K562 (cell line): Measurements from ENCODE around the gene GPX5. TPM values are rescaled to one million over a fixed set of nuclear protein-coding genes. Genes with fewer than 3 reads are reported as not detected.

Source experiments
- CBFA2T2 ChIP-seq: fragments of 450-650 bp; conservative IDR thresholded peaks from 2 replicates; pipeline ENCODE4 v1.6.1; 2017; ENCODE audit warnings: mild to moderate bottlenecking
- CCAR2 ChIP-seq: fragments of 200-400 bp; formaldehyde crosslinking; IDR thresholded peaks from 2 replicates; pipeline ENCODE4 v1.6.1; 2017; ENCODE audit warnings: mild to moderate bottlenecking, low read depth, low read length
- EWSR1 ChIP-seq: fragments of 450-650 bp; IDR thresholded peaks from 2 replicates; pipeline ENCODE4 v1.6.1; 2018; ENCODE audit warnings: borderline replicate concordance, mild to moderate bottlenecking, low read depth, moderate library complexity; ENCODE audit not compliant: partially characterized antibody
- FOXJ3 ChIP-seq: sonication (generic); formaldehyde crosslinking; IDR thresholded peaks from 2 replicates; pipeline ENCODE4 v1.4.0; 2020; ENCODE audit warnings: mild to moderate bottlenecking, missing genetic modification reagents
- HIVEP1 ChIP-seq: fragments of 250-450 bp; sonication (Bioruptor Pico); IDR thresholded peaks from 2 replicates; pipeline ENCODE4 v1.4.0; 2020; ENCODE audit warnings: mild to moderate bottlenecking
- POLR2AphosphoS5 ChIP-seq: IDR thresholded peaks from 2 replicates; pipeline ENCODE4 v1.6.1; 2011; ENCODE audit warnings: mild to moderate bottlenecking, low read depth, low read length, moderate library complexity; ENCODE audit not compliant: control insufficient read depth, insufficient read depth
- TFAM ChIP-seq: fragments of 250-450 bp; sonication (Bioruptor Pico); conservative IDR thresholded peaks from 2 replicates; pipeline ENCODE4 v1.5.0; 2021; ENCODE audit warnings: mild to moderate bottlenecking, moderate library complexity
- XRCC3 ChIP-seq: fragments of 450-650 bp; IDR thresholded peaks from 2 replicates; pipeline ENCODE4 v1.6.1; 2017; ENCODE audit warnings: mild to moderate bottlenecking, moderate library complexity
- ZBTB40 ChIP-seq, 2 experiments: fragments of 450-650 bp in 1 of 2; sonication (generic) in 1 of 2; formaldehyde crosslinking in 1 of 2; IDR thresholded peaks; 2 replicates each; pipeline versions ENCODE4 v1.7.1 to v1.9.0; 2016 to 2022; ENCODE audit warnings: inconsistent platforms in 1 of 2, mild to moderate bottlenecking in 1 of 2, missing genetic modification reagents in 1 of 2
- ZC3H11A ChIP-seq: IDR thresholded peaks from 2 replicates; pipeline ENCODE4 v1.6.1; 2012; ENCODE audit warnings: low read depth, low read length, improper control_type of control experiment
- ZNF165 ChIP-seq: fragments of 250-450 bp; sonication (Bioruptor Pico); IDR thresholded peaks from 2 replicates; pipeline ENCODE4 v1.4.0; 2020; ENCODE audit warnings: borderline replicate concordance
- ZNF408 ChIP-seq: fragments of 250-450 bp; sonication (Bioruptor Pico); IDR thresholded peaks from 2 replicates; pipeline ENCODE4 v1.4.0; 2020; ENCODE audit warnings: low read depth, mild to moderate bottlenecking, moderate library complexity
- ZNF551 ChIP-seq: fragments of 250-450 bp; sonication (Bioruptor Pico); IDR thresholded peaks from 2 replicates; pipeline ENCODE4 v1.5.0; 2021; ENCODE audit warnings: mild to moderate bottlenecking, moderate library complexity
- polyA plus RNA-seq, 8 experiments: library from polyadenylated mRNA; depleted of rRNA in 4 of 8; stranded (reverse) in 5 of 8; unstranded in 3 of 8; fragments of >200 nt; fragmentation: Nextera tagmentation in 2 of 8; fragmentation: Illumina TruSeq in 1 of 8; extraction: Ambion mirVana in 2 of 8; extraction: Trizol in 1 of 8; gene quantifications; 2 replicates each; pipeline versions ENCODE4 v1.2.1 to v1.2.3, GENCODE V29; 2011 to 2014; ENCODE audit warnings: inconsistent platforms in 1 of 8, missing spikeins in 1 of 8
- total RNA-seq, 7 experiments: library from RNA; depleted of rRNA in 6 of 7; stranded (reverse); fragments of >200 nt in 6 of 7; fragmentation: Illumina TruSeq in 2 of 7; extraction: Trizol in 2 of 7; gene quantifications; 2 replicates each; pipeline versions ENCODE4 v1.2.1 to v1.2.3, GENCODE V29; 2011 to 2021; ENCODE audit warnings: low replicate concordance in 1 of 7
- TF ChIP-seq, protein P1 (sequence below): sonication (generic); formaldehyde crosslinking; IDR thresholded peaks from 2 replicates; pipeline ENCODE4 v1.8.0; 2022; ENCODE audit warnings: missing genetic modification reagents, mild to moderate bottlenecking, borderline replicate concordance
- TF ChIP-seq, protein P2 (sequence below): fragments of 250-450 bp; sonication (Bioruptor Pico); IDR thresholded peaks from 2 replicates; pipeline ENCODE4 v1.8.0; 2021; ENCODE audit warnings: moderate library complexity, mild to moderate bottlenecking, inconsistent platforms

Gene GPX5
- total and polyA plus RNA-seq, 9 of the 15 experiments (the other 6 are each of a cell fraction or from before 2014, with no cell fraction given), result 0.07 to 0.18 (median 0.15) TPM; not detected in 6

DNA sequence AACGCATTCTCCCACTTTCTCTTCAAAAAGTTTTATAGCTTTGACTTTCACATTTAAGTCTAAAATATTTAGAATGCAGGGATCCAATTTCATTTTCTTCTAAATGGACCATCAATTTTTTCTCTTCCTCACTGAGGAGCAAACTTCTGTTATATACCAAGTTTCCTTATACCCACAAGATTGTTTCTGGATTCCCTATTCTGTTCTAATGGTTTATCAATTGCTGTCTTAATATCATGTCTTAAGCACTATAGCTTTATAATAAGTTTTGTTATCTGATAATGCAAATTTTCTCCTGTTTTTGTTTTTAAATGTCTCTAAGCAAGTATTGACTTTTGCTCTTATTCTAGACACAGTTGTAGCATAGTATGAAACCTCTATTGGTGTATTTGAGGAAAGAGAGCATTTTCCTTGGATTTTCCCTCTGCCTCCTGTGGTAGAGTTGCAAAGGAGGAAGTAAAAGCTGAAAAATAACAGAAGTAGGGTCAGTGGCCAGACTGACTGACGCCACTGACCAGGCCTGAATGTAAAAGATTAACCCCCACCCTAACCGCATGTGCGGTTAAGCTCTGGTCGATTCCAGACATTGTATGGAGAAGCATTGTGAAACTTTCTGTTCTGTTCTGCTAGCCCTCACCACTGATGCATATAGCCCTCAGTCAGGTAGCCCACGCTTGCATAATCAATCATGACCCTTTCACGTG lies 40.3 kb downstream of the GPX5 start (continued):
- no peak for TF ChIP-seq ZNF408 (CRISPR knock-in tag)
- peak; percentile 81 for TF ChIP-seq CBFA2T2
- TF ChIP-seq, protein P1, sequence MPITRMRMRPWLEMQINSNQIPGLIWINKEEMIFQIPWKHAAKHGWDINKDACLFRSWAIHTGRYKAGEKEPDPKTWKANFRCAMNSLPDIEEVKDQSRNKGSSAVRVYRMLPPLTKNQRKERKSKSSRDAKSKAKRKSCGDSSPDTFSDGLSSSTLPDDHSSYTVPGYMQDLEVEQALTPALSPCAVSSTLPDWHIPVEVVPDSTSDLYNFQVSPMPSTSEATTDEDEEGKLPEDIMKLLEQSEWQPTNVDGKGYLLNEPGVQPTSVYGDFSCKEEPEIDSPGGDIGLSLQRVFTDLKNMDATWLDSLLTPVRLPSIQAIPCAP, result no peak
- peak; percentile 78 for TF ChIP-seq POLR2AphosphoS5
- peak; percentile 15; the same call in 1 of the 2 replicates for TF ChIP-seq XRCC3
- no peak for TF ChIP-seq CCAR2
- TF ChIP-seq ZNF165 (CRISPR knock-in tag), result no peak
- TF ChIP-seq ZBTB40 (IDR thresholded peaks at IDR 0.05), result no peak
- no peak for TF ChIP-seq ZBTB40 (CRISPR knock-in tag; IDR thresholded peaks at IDR 0.05)
- TF ChIP-seq FOXJ3 (CRISPR knock-in tag), result no peak
- TF ChIP-seq ZNF551, result no peak
- TF ChIP-seq ZC3H11A, result no peak
- no peak for TF ChIP-seq HIVEP1 (CRISPR knock-in tag)
- no peak for TF ChIP-seq EWSR1
- TF ChIP-seq, protein P2, sequence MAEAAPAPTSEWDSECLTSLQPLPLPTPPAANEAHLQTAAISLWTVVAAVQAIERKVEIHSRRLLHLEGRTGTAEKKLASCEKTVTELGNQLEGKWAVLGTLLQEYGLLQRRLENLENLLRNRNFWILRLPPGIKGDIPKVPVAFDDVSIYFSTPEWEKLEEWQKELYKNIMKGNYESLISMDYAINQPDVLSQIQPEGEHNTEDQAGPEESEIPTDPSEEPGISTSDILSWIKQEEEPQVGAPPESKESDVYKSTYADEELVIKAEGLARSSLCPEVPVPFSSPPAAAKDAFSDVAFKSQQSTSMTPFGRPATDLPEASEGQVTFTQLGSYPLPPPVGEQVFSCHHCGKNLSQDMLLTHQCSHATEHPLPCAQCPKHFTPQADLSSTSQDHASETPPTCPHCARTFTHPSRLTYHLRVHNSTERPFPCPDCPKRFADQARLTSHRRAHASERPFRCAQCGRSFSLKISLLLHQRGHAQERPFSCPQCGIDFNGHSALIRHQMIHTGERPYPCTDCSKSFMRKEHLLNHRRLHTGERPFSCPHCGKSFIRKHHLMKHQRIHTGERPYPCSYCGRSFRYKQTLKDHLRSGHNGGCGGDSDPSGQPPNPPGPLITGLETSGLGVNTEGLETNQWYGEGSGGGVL (CRISPR knock-in tag), result no peak
- TF ChIP-seq TFAM (CRISPR knock-in tag), result no peak
